IMR-90 (cell line): ENCODE results near the gene KLF16. TPM values are rescaled to one million over a fixed set of nuclear protein-coding genes. Genes with fewer than 3 reads are reported as not detected.

ENCODE experiments used
- ATAC-seq: fragments of 200-7000 bp; cut with Tn5 transposase; 2 replicates; pipeline ENCODE4 v1.9.1; 2020; ENCODE audit warnings: low read depth, mild to moderate bottlenecking, moderate library complexity
- BruUV-seq: library from RNA; stranded (reverse); fragments of 400-500 nt; replicated peaks from 2 replicates; lab custom pipeline; 2021; lab: Mats Ljungman, UMichigan
- CTCF ChIA-PET: fragments of 300-600 bp; formaldehyde crosslinking; extraction: SDS; loops from one replicate; lab custom pipeline; 2021; ENCODE audit warnings: antibody characterized with exemption; lab: Yijun Ruan, JAX
- POLR2A ChIA-PET: fragments of 300-600 bp; sonication (Branson Sonifier 250); formaldehyde crosslinking; loops from one replicate; lab custom pipeline; 2022; ENCODE audit warnings: antibody characterized with exemption; ENCODE audit not compliant: unreplicated experiment; lab: Charles Lee
- DNase-seq: peaks from one replicate; pipeline ENCODE4 v3.0.0; 2013
- H2AFZ ChIP-seq: replicated peaks from 2 replicates; pipeline ENCODE3; 2013; ENCODE audit warnings: low read length, mild to moderate bottlenecking; ENCODE audit not compliant: poor library complexity
- H2AK5ac ChIP-seq: 2 replicates; pipeline ENCODE4 v1.6.1; 2013; ENCODE audit warnings: low read depth, low read length, inconsistent platforms
- H2AK9ac ChIP-seq: replicated peaks from 2 replicates; pipeline ENCODE3; 2013; ENCODE audit warnings: mild to moderate bottlenecking, low read depth, low read length, moderate library complexity; ENCODE audit not compliant: poor library complexity
- H2BK120ac ChIP-seq: 2 replicates; pipeline ENCODE4 v1.6.1; 2013; ENCODE audit warnings: low read depth, low read length, inconsistent platforms
- H2BK15ac ChIP-seq: 3 replicates; pipeline ENCODE4 v1.6.1; 2013; ENCODE audit warnings: low read depth, low read length, inconsistent platforms
- H2BK20ac ChIP-seq: 2 replicates; pipeline ENCODE4 v1.6.1; 2013; ENCODE audit warnings: low read depth, mild to moderate bottlenecking, inconsistent platforms, low read length, moderate library complexity
- H2BK5ac ChIP-seq: 2 replicates; pipeline ENCODE4 v1.6.1; 2013; ENCODE audit warnings: mild to moderate bottlenecking, low read depth, low read length, inconsistent platforms; ENCODE audit not compliant: poor library complexity, severe bottlenecking
- H3K14ac ChIP-seq: replicated peaks from 2 replicates; pipeline ENCODE4 v1.6.1; 2013; ENCODE audit warnings: low read depth, low read length, inconsistent platforms
- H3K18ac ChIP-seq: 2 replicates; pipeline ENCODE4 v1.6.1; 2013; ENCODE audit warnings: low read depth, low read length, control low read depth
- H3K23ac ChIP-seq: 2 replicates; pipeline ENCODE4 v1.6.1; 2013; ENCODE audit warnings: low read depth, low read length, inconsistent platforms
- H3K27ac ChIP-seq: 2 replicates; pipeline ENCODE4 v1.5.1; 2013; ENCODE audit warnings: mild to moderate bottlenecking, control low read depth, low read length; ENCODE audit not compliant: insufficient read depth
- H3K27me3 ChIP-seq: 2 replicates; pipeline ENCODE4 v1.6.1; 2013; ENCODE audit warnings: low read length; ENCODE audit not compliant: control insufficient read depth, insufficient read depth
- H3K36me3 ChIP-seq: 2 replicates; pipeline ENCODE4 v1.6.1; 2013; ENCODE audit warnings: low read length, mixed read lengths; ENCODE audit not compliant: control insufficient read depth, insufficient read depth
- H3K4ac ChIP-seq: 2 replicates; pipeline ENCODE4 v1.6.1; 2013; ENCODE audit warnings: low read depth, low read length, inconsistent platforms
- H3K4me1 ChIP-seq: 2 replicates; pipeline ENCODE4 v1.6.1; 2013; ENCODE audit warnings: low read length, mixed read lengths; ENCODE audit not compliant: control insufficient read depth, insufficient read depth
- H3K4me2 ChIP-seq: 2 replicates; pipeline ENCODE4 v1.6.1; 2013; ENCODE audit warnings: low read depth, mild to moderate bottlenecking, control low read depth, low read length, moderate library complexity
- H3K4me3 ChIP-seq: 2 replicates; pipeline ENCODE4 v1.5.1; 2013; ENCODE audit warnings: low read depth, mild to moderate bottlenecking, control low read depth, low read length, moderate library complexity; ENCODE audit not compliant: insufficient read depth
- H3K56ac ChIP-seq: 2 replicates; pipeline ENCODE4 v1.6.1; 2013; ENCODE audit warnings: low read length, inconsistent platforms; ENCODE audit not compliant: insufficient read depth; ENCODE audit errors: extremely low read depth
- H3K79me1 ChIP-seq, 2 experiments: 2 replicates each; pipeline ENCODE4 v1.6.1; 2013; ENCODE audit warnings: low read length in 2 of 2, inconsistent platforms in 1 of 2, low read depth in 1 of 2
- H3K9ac ChIP-seq: 2 replicates; pipeline ENCODE4 v1.6.1; 2013; ENCODE audit warnings: low read depth, low read length, control low read depth
- H3K9me1 ChIP-seq: 2 replicates; pipeline ENCODE4 v1.6.1; 2013; ENCODE audit warnings: low read length, inconsistent platforms; ENCODE audit not compliant: insufficient read depth
- H3K9me3 ChIP-seq: 2 replicates; pipeline ENCODE4 v1.6.1; 2013; ENCODE audit warnings: low read length; ENCODE audit not compliant: control insufficient read depth, insufficient read depth
- H4K20me1 ChIP-seq: 2 replicates; pipeline ENCODE4 v1.6.1; 2013; ENCODE audit warnings: low read length, inconsistent platforms; ENCODE audit not compliant: insufficient read depth
- H4K5ac ChIP-seq: 2 replicates; pipeline ENCODE4 v1.6.1; 2013; ENCODE audit warnings: mild to moderate bottlenecking, low read depth, low read length, control low read depth
- H4K8ac ChIP-seq, 2 experiments: 2 replicates each; pipeline ENCODE4 v1.6.1; 2013; ENCODE audit warnings: low read depth in 2 of 2, low read length in 2 of 2, control low read depth in 1 of 2, inconsistent platforms in 1 of 2
- H4K91ac ChIP-seq: 2 replicates; pipeline ENCODE4 v1.6.1; 2013; ENCODE audit warnings: low read depth, low read length, inconsistent platforms; ENCODE audit not compliant: insufficient read depth
- BHLHE40 ChIP-seq: fragments of 150-350 bp; IDR thresholded peaks from 2 replicates; pipeline ENCODE4 v1.6.1; 2016; ENCODE audit warnings: mild to moderate bottlenecking, low read depth, low read length
- CEBPB ChIP-seq: IDR thresholded peaks from 2 replicates; pipeline ENCODE4 v1.6.1; 2012; ENCODE audit warnings: low read depth, low read length, improper control_type of control experiment
- CHD1 ChIP-seq: IDR thresholded peaks from 2 replicates; pipeline ENCODE4 v1.6.1; 2012; ENCODE audit warnings: low read depth, low read length, improper control_type of control experiment
- CTCF ChIP-seq: conservative IDR thresholded peaks from 2 replicates; pipeline ENCODE4 v1.5.1; 2012; ENCODE audit warnings: mild to moderate bottlenecking, low read depth, low read length, improper control_type of control experiment
- FOS ChIP-seq: fragments of 150-350 bp; IDR thresholded peaks from 2 replicates; pipeline ENCODE4 v1.6.1; 2016; ENCODE audit warnings: low read depth, low read length
- MAFK ChIP-seq: IDR thresholded peaks from 2 replicates; pipeline ENCODE4 v1.6.1; 2012; ENCODE audit warnings: low read depth, low read length, improper control_type of control experiment
- MXI1 ChIP-seq: IDR thresholded peaks from 2 replicates; pipeline ENCODE4 v1.6.1; 2012; ENCODE audit warnings: low read depth, mild to moderate bottlenecking, low read length, moderate library complexity, borderline replicate concordance
- NFE2L2 ChIP-seq: fragments of 150-350 bp; IDR thresholded peaks from 2 replicates; pipeline ENCODE4 v1.6.1; 2016; ENCODE audit warnings: low read depth, mild to moderate bottlenecking, low read length
- POLR2A ChIP-seq: IDR thresholded peaks from 2 replicates; pipeline ENCODE4 v1.6.1; 2012; ENCODE audit warnings: mild to moderate bottlenecking, low read depth, low read length
- RAD21 ChIP-seq: IDR thresholded peaks from 2 replicates; pipeline ENCODE4 v1.6.1; 2012; ENCODE audit warnings: low read length, improper control_type of control experiment
- RFX5 ChIP-seq: IDR thresholded peaks from 2 replicates; pipeline ENCODE4 v1.8.0; 2012; ENCODE audit warnings: low read depth, mild to moderate bottlenecking, low read length, moderate library complexity
- WGBS, 2 experiments: methylation state at CpG; one replicate each; pipeline versions ENCODE4 v1.1.5 to v1.1.7; 2013; ENCODE audit warnings: missing lambda C conversion rate in 2 of 2; ENCODE audit not compliant: insufficient read length in 1 of 2; ENCODE audit errors: extremely low coverage in 2 of 2; 5-methylcytosine and 5-hydroxymethylcytosine counted together
- dilution Hi-C: fragments of 300-500 bp; cut with HindIII; formaldehyde crosslinking; loops from one replicate; pipeline ENCODE4 v1.14.3; 2018; ENCODE audit warnings: low sequenced_read_pairs; ENCODE audit not compliant: unreplicated experiment
- in situ Hi-C: fragments of 300-500 bp; cut with MboI; formaldehyde crosslinking; loops from 3 replicates; pipeline ENCODE4 v1.14.3; 2019; ENCODE audit warnings: low sequenced_read_pairs, inconsistent platforms, mixed read lengths
- intact Hi-C: fragments of 100-400 bp; cut with micrococcal nuclease; formaldehyde crosslinking; loops from 2 replicates; pipeline ENCODE4 v1.10.0; 2022
- polyA plus RNA-seq, 3 experiments: library from polyadenylated mRNA; depleted of rRNA; stranded (reverse); fragments of >200 nt; gene quantifications; 2 replicates each; pipeline ENCODE4 v1.2.3, GENCODE V29; 2012; ENCODE audit warnings: low replicate concordance in 1 of 3
- total RNA-seq: library from RNA; depleted of rRNA; stranded (reverse); fragments of >200 nt; gene quantifications from 2 replicates; pipeline ENCODE4 v1.2.3, GENCODE V29; 2012
- TF ChIP-seq, protein P1 (sequence below): fragments of 150-350 bp; IDR thresholded peaks from 2 replicates; pipeline ENCODE4 v1.6.1; 2016; ENCODE audit warnings: low read depth, mild to moderate bottlenecking, low read length, moderate library complexity, borderline replicate concordance
- TF ChIP-seq, protein P2 (sequence below): fragments of 150-350 bp; IDR thresholded peaks from 2 replicates; pipeline ENCODE4 v1.6.1; 2017; ENCODE audit warnings: mild to moderate bottlenecking, antibody characterized with exemption, low read length, low read depth

Gene KLF16
- total and polyA plus RNA-seq, 2 of the 4 experiments (the other 2 are of a cell fraction), result 0.90 to 13.1 TPM

DNA sequence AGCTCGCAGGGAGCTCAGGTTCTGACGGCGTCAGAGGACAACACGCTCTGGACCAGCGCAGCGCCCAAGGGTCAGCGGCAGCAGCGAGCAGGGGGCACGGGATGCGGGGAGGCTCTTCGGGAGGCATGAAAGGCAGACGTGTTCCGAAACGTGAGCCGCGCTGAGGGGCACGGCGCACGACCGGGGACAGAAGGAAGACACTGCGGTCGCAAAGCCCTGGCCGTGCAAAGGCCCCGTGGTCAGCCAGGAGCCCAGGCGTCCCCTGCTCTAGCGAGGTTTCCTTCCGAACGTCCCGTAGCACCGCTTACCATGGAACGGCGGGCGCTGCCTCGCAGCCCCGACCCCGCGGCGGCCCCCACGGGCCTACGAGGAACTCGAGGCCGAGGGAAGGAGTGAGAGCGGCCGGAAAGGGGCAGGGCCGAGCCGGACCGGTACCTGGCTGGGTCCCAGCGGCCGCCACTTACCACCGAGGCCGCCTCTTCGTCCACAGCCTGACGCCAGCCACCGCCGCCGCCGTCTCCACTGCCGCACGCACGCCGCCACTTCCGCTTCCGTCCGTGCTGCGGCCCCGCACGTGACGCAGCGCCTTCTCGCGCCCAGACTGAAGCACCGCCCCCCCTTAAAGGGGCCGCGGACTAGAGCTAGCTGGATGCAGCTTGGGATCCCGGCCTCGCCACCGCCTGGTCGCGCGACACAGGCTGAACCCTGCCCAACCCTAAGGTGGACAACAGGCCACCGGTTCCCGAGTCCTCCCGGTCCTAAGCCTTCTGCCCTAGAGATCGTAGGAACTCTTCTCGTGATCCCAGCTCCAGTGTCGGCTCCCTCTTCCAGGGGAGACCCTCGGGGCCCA is 12.5 kb upstream of the KLF16 start:
- DNase-seq (peak; percentile 83), ATAC-seq (peak; percentile 94)
- Histone ChIP-seq H3K4me3 (peak overlapping the region; percentile 90), H3K27ac (peak overlapping the region; percentile 85), H3K4ac (peak overlapping the region; percentile 80), H3K36me3 (peaks cover 19% of the 10 kb centered on the region; the same call in 1 of the 2 replicates), H3K79me1 (peaks cover 7 to 51% of the 10 kb centered on the region in 2 experiments; a peak in 3 of 4 replicates), H2BK5ac (peak overlapping the region; percentile 74), H2AFZ (peak overlapping the region; percentile 85), H3K4me2 (peak overlapping the region; percentile 97), H3K14ac (peak overlapping the region; percentile 91), H4K91ac (peak overlapping the region; percentile 88), H3K18ac (no peak overlapping the region), H2AK5ac (peak overlapping the region; percentile 94), H4K8ac (peak overlapping the region; percentile 92 to 96), H2BK20ac (no peak overlapping the region), H3K23ac (peak overlapping the region; percentile 97), H4K20me1 (peaks cover 47% of the 10 kb centered on the region), H3K9me1 (0 out of 2 replicates have a peak, but pooled peaks cover 2% of the 10 kb centered on the region), H3K56ac (peak overlapping the region; percentile 77; the same call in 1 of the 2 replicates), H3K9me3 (no peaks in the 10 kb centered on the region), H2AK9ac (peak overlapping the region; percentile 48), H4K5ac (peak overlapping the region; percentile 93), H3K4me1 (peaks cover 12% of the 10 kb centered on the region), H2BK120ac (no peak overlapping the region), H3K9ac (peak overlapping the region; percentile 83), H3K27me3 (no peaks in the 10 kb centered on the region), H2BK15ac (0 out of 3 replicates have a peak overlapping the region, but pooled peaks have one; percentile 34)
- CTCF ChIA-PET, result interaction anchor here (0.7 to 1.1 kb wide), 4 partner anchors 10 to 139 kb away, joined by 3 to 4 read pairs (median 3); no protein-coding TSS in a partner anchor
- no TSS peak for BruUV-seq
- dilution Hi-C loops (no loop called here), in situ Hi-C loops (no loop called here), intact Hi-C loops (no loop called here)
- WGBS, 2 experiments, result 1% methylated on average over 55 of the region's 87 CpGs; no CpG with 5 or more reads in 1 of the 2 experiments
- POLR2A ChIA-PET, result no interaction called here
- TF ChIP-seq, protein P1, sequence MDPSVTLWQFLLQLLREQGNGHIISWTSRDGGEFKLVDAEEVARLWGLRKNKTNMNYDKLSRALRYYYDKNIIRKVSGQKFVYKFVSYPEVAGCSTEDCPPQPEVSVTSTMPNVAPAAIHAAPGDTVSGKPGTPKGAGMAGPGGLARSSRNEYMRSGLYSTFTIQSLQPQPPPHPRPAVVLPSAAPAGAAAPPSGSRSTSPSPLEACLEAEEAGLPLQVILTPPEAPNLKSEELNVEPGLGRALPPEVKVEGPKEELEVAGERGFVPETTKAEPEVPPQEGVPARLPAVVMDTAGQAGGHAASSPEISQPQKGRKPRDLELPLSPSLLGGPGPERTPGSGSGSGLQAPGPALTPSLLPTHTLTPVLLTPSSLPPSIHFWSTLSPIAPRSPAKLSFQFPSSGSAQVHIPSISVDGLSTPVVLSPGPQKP, result no peak
- TF ChIP-seq MAFK, result no peak
- TF ChIP-seq RAD21, result no peak
- TF ChIP-seq, protein P2, sequence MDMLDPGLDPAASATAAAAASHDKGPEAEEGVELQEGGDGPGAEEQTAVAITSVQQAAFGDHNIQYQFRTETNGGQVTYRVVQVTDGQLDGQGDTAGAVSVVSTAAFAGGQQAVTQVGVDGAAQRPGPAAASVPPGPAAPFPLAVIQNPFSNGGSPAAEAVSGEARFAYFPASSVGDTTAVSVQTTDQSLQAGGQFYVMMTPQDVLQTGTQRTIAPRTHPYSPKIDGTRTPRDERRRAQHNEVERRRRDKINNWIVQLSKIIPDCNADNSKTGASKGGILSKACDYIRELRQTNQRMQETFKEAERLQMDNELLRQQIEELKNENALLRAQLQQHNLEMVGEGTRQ, result peak; percentile 99
- TF ChIP-seq POLR2A, result peak; percentile 88
- TF ChIP-seq BHLHE40, result peak; percentile 99
- no peak for TF ChIP-seq RFX5
- peak; percentile 82; the same call in 1 of the 2 replicates for TF ChIP-seq MXI1
- no peak for TF ChIP-seq CTCF
- TF ChIP-seq CHD1, result no peak; the same call in 1 of the 2 replicates
- TF ChIP-seq FOS, result 0 out of 2 replicates have a peak, but pooled peaks have one; percentile 21
- no peak for TF ChIP-seq NFE2L2
- TF ChIP-seq CEBPB, result no peak
